ENCODE data around the gene ABHD12B. TPM values are rescaled to one million over a fixed set of nuclear protein-coding genes. Genes with fewer than 3 reads are reported as not detected.
A peak's percentile ranks its signal among the peaks of the same experiment; 100 is the strongest.

ABHD12B gene
- total and polyA plus RNA-seq, 9 of the 15 experiments (the other 6 are each of a cell fraction or from before 2014, with no cell fraction given): not detected

DNA sequence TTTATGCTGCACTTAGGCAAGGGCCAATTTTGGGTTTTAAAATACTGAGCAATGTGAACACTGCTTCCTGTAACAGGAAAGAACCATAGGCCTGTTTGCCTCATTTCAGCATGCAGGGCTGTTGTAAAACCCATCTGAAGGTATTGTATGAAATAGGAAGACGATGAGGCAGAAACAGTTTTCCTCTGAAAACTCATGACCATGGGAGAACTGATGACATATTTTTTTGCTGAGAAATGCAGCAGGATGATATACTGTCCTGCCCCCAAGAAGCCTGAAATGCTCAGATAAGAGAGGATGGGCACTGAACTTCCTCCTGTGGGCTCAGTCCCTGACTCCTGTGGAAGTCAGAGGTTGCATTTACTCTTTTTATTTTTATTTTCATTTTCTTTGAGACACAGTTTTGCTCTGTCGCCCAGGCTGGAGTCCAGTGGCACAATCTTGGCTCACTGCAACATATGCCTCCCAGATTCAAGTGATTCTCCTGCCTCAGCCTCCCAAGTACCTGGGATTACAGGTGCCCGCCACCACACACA lies 55.1 kb downstream of the ABHD12B start (continued):
- peak; percentile 29 to 54; a peak in 2 of 4 replicates for TF ChIP-seq KDM1A (IDR thresholded peaks at IDR 0.05)
- TF ChIP-seq VEZF1 (CRISPR knock-in tag; IDR thresholded peaks at IDR 0.05): peak; percentile 41; the same call in 1 of the 2 replicates
- no peak for TF ChIP-seq CHD4 (IDR thresholded peaks at IDR 0.05; ENCODE audit: insufficient read depth, insufficient replicate concordance, low read depth, low read length, poor library complexity, severe bottlenecking)
- no peak for TF ChIP-seq MTA1 (IDR thresholded peaks at IDR 0.05; ENCODE audit: borderline replicate concordance)
- no peak for TF ChIP-seq ZNF347 (CRISPR knock-in tag; IDR thresholded peaks at IDR 0.05; ENCODE audit: low read depth)
- TF ChIP-seq NR2C1 (IDR thresholded peaks at IDR 0.05): no peak
- 0 out of 2 replicates have a peak, but pooled peaks have one; percentile 60 for TF ChIP-seq NR2C1 (tag; IDR thresholded peaks at IDR 0.05)
- peak; percentile 90 for TF ChIP-seq DPF2 (IDR thresholded peaks at IDR 0.05)
- TF ChIP-seq, protein P1, sequence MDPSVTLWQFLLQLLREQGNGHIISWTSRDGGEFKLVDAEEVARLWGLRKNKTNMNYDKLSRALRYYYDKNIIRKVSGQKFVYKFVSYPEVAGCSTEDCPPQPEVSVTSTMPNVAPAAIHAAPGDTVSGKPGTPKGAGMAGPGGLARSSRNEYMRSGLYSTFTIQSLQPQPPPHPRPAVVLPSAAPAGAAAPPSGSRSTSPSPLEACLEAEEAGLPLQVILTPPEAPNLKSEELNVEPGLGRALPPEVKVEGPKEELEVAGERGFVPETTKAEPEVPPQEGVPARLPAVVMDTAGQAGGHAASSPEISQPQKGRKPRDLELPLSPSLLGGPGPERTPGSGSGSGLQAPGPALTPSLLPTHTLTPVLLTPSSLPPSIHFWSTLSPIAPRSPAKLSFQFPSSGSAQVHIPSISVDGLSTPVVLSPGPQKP (CRISPR knock-in tag; IDR thresholded peaks at IDR 0.05): no peak
- no peak for TF ChIP-seq MIER1 (IDR thresholded peaks at IDR 0.05; ENCODE audit: low read depth)
- TF ChIP-seq USF2 (CRISPR knock-in tag; IDR thresholded peaks at IDR 0.05): no peak
- no peak for TF ChIP-seq CREB3L1 (IDR thresholded peaks at IDR 0.05; ENCODE audit: borderline replicate concordance, low read depth)
- peak; percentile 76 for TF ChIP-seq ZEB2 (IDR thresholded peaks at IDR 0.05)
- peak; percentile 71 for TF ChIP-seq JUND (IDR thresholded peaks at IDR 0.05; ENCODE audit: borderline replicate concordance, low read depth, low read length)
- peak; percentile 39; the same call in 1 of the 3 replicates for TF ChIP-seq JUND (tag; IDR thresholded peaks at IDR 0.05; ENCODE audit: borderline replicate concordance, low read depth, low read length)
- TF ChIP-seq ZNF23 (CRISPR knock-in tag; IDR thresholded peaks at IDR 0.05): no peak
- no peak for TF ChIP-seq TCF15 (CRISPR knock-in tag; IDR thresholded peaks at IDR 0.05)
- no peak for TF ChIP-seq BRF1 (IDR thresholded peaks at IDR 0.05; ENCODE audit: borderline replicate concordance, extremely low read depth, insufficient read length)
